GM19395 (cell line): ENCODE results near the gene ZNF37A.
"Not testable (repeated sequence)": the region's sequence is repeated elsewhere in the genome, so short reads cannot be mapped to it uniquely, and the experiment has no call there.

Experiments used
- ATAC-seq: cut with Tn5 transposase; IDR thresholded peaks from one replicate; pipeline ENCODE4 v1.9.1; 2021; ENCODE audit warnings: mild to moderate bottlenecking, moderate library complexity; ENCODE audit not compliant: unreplicated experiment

Gene ZNF37A

GRCh38 chr10:38147686-38148085, 53.5 kb downstream of the ZNF37A start:
- no peak for ATAC-seq

DNA sequence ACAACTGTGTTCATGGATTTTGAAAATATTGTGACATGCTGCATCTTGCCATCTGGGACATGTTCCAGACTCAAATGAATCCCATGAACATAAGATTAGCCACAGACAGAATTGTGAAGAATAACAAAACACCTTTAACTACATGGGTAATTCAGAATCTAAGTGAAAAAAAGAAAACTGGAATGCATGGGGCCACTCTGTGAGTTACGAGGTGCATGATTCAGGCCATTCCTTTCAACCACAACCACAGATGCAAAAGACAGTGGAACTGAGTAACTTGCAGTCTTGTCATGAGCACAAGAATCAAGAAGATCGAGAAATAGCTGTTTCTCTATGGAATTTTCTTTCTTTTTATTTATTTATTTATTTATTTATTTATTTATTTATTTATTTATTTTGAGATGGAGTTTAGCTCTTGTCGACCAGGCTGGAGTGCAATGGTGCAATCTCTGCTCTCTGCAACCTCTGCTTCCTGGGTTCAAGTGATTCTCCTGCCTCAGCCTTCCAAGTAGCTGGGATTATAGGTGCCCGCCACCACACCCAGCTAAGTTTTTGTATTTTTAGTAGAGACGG, 56.8 kb downstream of the ZNF37A start:
- ATAC-seq, result not testable (repeated sequence)

DNA sequence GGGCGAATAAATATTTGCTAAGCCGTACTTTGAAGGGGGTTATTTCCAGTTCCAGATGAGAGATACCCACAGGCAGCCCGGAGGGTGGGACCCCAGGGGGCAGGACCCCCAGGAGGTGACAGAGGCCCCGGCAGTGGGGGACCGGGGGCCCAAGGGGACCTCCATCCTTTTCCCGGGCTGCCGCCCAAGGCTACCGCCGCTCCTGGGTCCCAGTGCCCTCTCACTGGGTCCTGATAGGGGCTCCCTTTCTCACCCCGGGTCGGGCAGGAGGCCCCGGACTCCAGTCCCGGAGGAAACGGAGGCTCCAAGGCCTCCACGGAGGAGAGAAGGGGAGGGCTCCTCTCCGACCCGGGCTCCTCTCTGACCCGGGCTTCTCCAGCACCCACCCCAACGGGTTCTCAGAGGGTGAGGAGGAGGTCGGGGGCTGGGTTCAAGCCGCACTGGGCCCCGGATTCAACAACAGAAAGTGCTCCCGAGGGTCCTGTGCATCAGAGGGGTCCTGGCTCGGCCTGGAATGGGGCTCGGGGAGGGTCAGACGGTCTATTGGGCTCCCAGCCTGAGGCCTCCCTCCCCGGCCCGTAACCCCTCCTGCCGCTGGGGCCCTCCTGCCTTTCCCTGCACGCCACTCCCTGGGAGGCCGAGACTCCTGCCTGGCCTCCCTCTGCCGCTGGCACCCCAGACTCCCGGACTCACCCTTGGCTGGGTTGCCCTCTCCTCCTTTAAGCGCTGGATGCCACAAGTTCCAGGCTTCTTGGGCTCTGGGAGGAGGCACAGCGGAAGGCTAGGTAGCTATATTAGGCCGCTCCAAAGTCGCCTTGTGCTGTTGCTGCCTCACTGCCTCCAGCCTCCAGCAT, 62.5 kb downstream of the ZNF37A start:
- no peak for ATAC-seq

DNA sequence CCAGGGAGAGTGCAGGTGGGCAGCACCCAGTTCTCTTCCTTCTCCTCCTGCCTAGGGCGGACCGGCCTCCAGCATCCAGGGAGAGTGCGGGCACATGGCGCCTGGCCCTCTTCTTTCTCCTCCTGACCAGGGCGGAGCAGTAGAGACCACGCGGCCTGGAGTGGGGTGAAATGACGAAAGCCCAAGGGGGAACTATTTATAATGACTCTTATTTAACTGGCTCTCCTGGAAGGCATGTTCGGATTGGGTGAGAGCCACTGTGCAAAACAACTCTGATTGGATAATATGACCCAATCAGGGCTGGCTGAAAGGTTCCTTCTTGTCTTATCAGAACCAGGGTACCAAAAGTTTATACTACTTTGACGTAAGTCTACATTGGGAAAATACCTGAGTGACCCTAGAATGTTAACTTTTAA, 63.1 kb downstream of the ZNF37A start:
- no peak for ATAC-seq

DNA sequence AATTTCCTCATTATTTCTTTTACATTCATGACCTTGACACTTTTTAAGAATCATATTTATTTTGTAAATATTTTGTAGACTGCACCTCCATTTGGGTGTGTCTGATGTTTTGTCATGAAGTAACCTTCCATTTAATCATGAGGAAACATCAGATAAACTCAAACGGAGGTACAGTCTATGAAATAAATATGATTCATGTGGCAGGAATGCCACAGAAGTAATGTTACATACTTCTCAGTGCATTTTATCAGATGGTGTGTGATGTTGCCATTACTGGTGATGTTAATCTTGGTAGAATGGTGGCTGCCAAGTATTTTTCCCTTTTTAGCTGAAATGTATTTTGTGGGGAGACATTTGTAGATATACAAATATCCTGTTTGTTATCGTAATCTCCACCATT, 64.9 kb downstream of the ZNF37A start:
- no peak for ATAC-seq

DNA sequence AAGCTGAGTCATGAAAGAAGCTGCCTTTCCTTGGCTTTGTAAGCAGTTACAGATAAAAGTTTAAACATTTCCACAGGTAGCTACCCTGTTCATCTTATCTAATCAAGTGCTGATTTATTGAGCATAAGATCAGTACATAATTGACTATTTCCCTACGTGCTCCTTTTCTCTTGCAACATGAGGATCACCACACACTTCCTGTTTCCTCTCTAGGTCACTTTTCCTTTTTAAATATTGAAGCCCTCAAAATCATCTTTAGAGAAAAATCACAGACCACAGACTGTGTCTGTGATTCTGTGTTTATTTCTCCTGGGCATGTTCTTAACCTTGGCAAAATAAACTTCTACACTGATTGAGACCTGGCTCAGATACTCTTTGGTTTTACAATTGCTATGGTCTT, 69.5 kb downstream of the ZNF37A start:
- no peak for ATAC-seq

DNA sequence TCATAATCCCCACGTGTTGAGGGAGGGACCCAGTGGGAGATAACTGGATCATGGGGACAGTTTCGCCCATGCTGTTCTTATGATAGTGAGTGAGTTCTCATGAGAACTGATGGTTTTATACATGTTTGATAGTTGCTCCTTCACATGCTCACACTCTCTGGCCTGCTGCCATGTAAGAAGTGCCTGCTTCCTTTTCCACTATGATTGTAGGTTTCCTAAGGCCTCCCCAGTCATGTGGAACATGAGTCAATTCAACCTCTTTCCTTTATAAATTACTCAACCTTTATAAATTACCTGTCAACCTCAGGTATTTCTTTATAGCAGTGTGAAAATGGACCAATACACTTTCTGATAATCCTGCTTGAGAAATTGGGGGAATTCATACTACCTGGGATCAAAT, 80.2 kb downstream of the ZNF37A start:
- no peak for ATAC-seq

DNA sequence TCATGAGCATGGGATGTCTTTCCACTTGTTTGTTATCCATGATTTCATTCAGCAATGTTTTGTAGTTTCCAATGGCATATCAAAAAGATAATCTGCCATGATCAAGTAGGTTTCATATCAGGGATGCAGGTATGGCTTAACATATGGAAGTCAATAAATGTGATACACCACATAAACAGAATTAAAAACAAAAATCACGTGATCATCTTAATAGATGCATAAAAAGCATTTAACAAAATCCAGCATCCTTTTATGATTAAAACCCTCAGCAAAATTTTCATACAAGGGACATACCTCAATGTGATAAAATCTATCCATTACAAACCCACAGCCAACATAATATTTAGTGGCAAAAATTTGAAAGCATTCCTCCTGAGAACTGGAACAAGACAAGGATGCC, 90.3 kb downstream of the ZNF37A start:
- ATAC-seq, result no peak
